ENCODE measurements around the gene ASTN1. TPM values are rescaled to one million over a fixed set of nuclear protein-coding genes. Genes with fewer than 3 reads are reported as not detected.
A peak's percentile ranks its signal among the peaks of the same experiment; 100 is the strongest.

The ASTN1 gene
- total RNA-seq, 6 experiments from 2014 or later, result not detected

DNA sequence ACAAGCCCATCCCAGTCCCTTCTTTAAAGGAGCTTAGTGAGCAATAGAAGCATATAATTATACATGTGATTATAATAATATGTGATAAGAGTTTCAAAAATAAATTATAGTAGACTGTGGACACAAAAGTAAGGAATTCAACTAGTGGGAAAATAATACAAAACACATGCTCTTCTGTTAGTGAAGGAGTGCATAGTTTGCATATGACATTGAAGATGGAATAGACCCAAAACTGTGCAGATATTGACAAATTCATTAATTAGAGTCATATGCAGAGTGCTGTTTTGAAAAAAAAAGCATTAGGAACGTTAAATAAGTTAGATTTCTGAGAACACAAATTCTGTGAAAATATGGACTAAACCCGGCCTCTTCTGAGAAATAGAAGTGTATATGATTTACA, 278.8 kb downstream of the ASTN1 start:
- no peaks in the 10 kb centered on the region for H3K4me1 Mint-ChIP-seq (ENCODE audit: low read depth)
- TF ChIP-seq, protein P1, sequence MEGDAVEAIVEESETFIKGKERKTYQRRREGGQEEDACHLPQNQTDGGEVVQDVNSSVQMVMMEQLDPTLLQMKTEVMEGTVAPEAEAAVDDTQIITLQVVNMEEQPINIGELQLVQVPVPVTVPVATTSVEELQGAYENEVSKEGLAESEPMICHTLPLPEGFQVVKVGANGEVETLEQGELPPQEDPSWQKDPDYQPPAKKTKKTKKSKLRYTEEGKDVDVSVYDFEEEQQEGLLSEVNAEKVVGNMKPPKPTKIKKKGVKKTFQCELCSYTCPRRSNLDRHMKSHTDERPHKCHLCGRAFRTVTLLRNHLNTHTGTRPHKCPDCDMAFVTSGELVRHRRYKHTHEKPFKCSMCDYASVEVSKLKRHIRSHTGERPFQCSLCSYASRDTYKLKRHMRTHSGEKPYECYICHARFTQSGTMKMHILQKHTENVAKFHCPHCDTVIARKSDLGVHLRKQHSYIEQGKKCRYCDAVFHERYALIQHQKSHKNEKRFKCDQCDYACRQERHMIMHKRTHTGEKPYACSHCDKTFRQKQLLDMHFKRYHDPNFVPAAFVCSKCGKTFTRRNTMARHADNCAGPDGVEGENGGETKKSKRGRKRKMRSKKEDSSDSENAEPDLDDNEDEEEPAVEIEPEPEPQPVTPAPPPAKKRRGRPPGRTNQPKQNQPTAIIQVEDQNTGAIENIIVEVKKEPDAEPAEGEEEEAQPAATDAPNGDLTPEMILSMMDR (IDR thresholded peaks at IDR 0.05), result no peak
- no peak overlapping the region for H3K27ac Mint-ChIP-seq
- H3K4me3 Mint-ChIP-seq, result no peak overlapping the region
- no peaks in the 10 kb centered on the region for H3K36me3 Mint-ChIP-seq (ENCODE audit: low read depth)
- no peaks in the 10 kb centered on the region; the same call in 1 of the 2 replicates for H3K9me3 Mint-ChIP-seq
- DNase-seq, result no peak
- H3K27me3 Mint-ChIP-seq (ENCODE audit: insufficient read depth), result no peaks in the 10 kb centered on the region; the same call in 1 of the 2 replicates

- H3K36me3 Mint-ChIP-seq (ENCODE audit: low read depth), result no peaks in the 10 kb centered on the region
- no peak overlapping the region for H3K4me3 Mint-ChIP-seq
- H3K4me1 Mint-ChIP-seq (ENCODE audit: low read depth), result no peaks in the 10 kb centered on the region
- DNase-seq, result no peak
- TF ChIP-seq, protein P1 (IDR thresholded peaks at IDR 0.05), result no peak
- no peaks in the 10 kb centered on the region; the same call in 1 of the 2 replicates for H3K27me3 Mint-ChIP-seq (ENCODE audit: insufficient read depth)
- no peaks in the 10 kb centered on the region; the same call in 1 of the 2 replicates for H3K9me3 Mint-ChIP-seq
- H3K27ac Mint-ChIP-seq, result no peak overlapping the region
These were observed 279.2 kb downstream of the ASTN1 start for GRCh38 chr1:176885341-176885740.

DNA sequence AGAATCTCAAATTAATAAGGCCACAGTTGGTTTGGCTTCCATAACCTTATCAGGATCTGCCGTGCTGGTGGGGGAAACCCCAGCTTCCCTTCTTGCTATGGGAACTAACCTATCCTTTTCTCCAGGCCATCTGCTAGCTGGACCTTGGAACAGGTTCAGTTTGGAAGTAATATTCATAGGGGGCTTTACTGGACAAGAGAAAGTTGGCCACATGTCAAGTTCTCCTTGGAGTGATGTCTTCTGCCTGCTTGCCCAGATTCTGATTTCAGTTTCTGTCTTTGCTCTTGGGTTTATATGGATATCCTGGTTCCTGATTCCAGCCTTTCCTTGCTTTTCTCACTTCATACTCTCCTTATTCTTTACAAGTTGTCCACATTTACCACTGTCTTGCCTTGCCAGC, 279.6 kb downstream of the ASTN1 start:
- no peak for DNase-seq
- H3K36me3 Mint-ChIP-seq (ENCODE audit: low read depth), result no peaks in the 10 kb centered on the region
- no peak overlapping the region for H3K4me3 Mint-ChIP-seq
- H3K9me3 Mint-ChIP-seq, result no peaks in the 10 kb centered on the region
- no peaks in the 10 kb centered on the region for H3K4me1 Mint-ChIP-seq (ENCODE audit: low read depth)
- H3K27ac Mint-ChIP-seq, result no peak overlapping the region
- no peaks in the 10 kb centered on the region; the same call in 1 of the 2 replicates for H3K27me3 Mint-ChIP-seq (ENCODE audit: insufficient read depth)
- TF ChIP-seq, protein P1 (IDR thresholded peaks at IDR 0.05), result no peak

DNA sequence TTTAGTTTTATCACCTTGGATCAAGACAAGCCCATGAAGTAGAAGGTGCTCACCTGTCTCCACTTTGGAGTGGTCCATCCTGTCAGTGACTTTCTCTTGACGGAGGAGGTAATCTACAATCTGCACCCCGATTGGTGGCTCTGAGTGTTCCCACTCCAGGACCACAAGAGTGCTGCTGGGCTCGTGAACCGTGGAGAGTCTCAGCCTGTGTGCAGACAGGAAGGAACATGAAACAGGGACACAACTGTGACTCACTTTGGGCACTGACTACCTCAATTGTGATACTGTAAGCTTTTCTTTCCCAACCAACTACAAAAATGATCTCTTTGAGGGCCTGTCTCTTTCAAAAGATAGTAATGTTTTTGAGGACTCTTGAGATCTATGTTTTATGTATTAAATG, 280.2 kb downstream of the ASTN1 start:
- no peaks in the 10 kb centered on the region for H3K36me3 Mint-ChIP-seq (ENCODE audit: low read depth)
- no peak overlapping the region for H3K4me3 Mint-ChIP-seq
- H3K27ac Mint-ChIP-seq, result no peak overlapping the region
- no peaks in the 10 kb centered on the region for H3K4me1 Mint-ChIP-seq (ENCODE audit: low read depth)
- H3K27me3 Mint-ChIP-seq (ENCODE audit: insufficient read depth), result no peaks in the 10 kb centered on the region; the same call in 1 of the 2 replicates
- H3K9me3 Mint-ChIP-seq, result no peaks in the 10 kb centered on the region
- no peak for DNase-seq
- TF ChIP-seq, protein P1 (IDR thresholded peaks at IDR 0.05), result no peak

GRCh38 chr1:176880955-176881595, 283.4 kb downstream of the ASTN1 start:
- peak; percentile 17 for DNase-seq
- Mint-ChIP-seq H3K9me3 (no peaks in the 10 kb centered on the region), H3K4me1 (ENCODE audit: low read depth) (no peaks in the 10 kb centered on the region), H3K36me3 (ENCODE audit: low read depth) (no peaks in the 10 kb centered on the region), H3K4me3 (no peak overlapping the region), H3K27ac (no peak overlapping the region), H3K27me3 (ENCODE audit: insufficient read depth) (no peaks in the 10 kb centered on the region; the same call in 1 of the 2 replicates)
- TF ChIP-seq, protein P1 (IDR thresholded peaks at IDR 0.05), result peak; percentile 91

Measured in HFFc6 (cell line).